Natural killer cell (primary cell): Measurements from ENCODE around the gene SAMD3. TPM values are rescaled to one million over a fixed set of nuclear protein-coding genes. Genes with fewer than 3 reads are reported as not detected.

Source experiments
- ATAC-seq, 3 donors: fragments of 150-1000 bp in 2 of 3; fragments of 200-7000 bp in 1 of 3; cut with Tn5 transposase; 1 replicate in 1 of 3; 2 replicates in 2 of 3; pipeline ENCODE4 v1.10.0; 2021; ENCODE audit warnings: mild to moderate bottlenecking in 2 of 3, moderate library complexity in 2 of 3
- DNase-seq, 2 donors: peaks; one replicate each; pipeline versions ENCODE4 v3.0.0 to v3.0.0-alpha.2; 2013 to 2021; ENCODE audit warnings: mixed read lengths in 1 of 2
- H3K27ac ChIP-seq: one replicate; pipeline ENCODE4 v1.5.1; 2013; ENCODE audit warnings: mild to moderate bottlenecking, low read length
- H3K27me3 ChIP-seq: one replicate; pipeline ENCODE4 v1.6.1; 2013; ENCODE audit warnings: low read length; ENCODE audit not compliant: control insufficient read depth, insufficient read depth
- H3K36me3 ChIP-seq: one replicate; pipeline ENCODE4 v1.6.1; 2013; ENCODE audit warnings: low read length; ENCODE audit not compliant: control insufficient read depth, insufficient read depth
- H3K4me1 ChIP-seq: one replicate; pipeline ENCODE4 v1.6.1; 2013; ENCODE audit warnings: low read length; ENCODE audit not compliant: control insufficient read depth, insufficient read depth
- H3K4me3 ChIP-seq: one replicate; pipeline ENCODE4 v1.5.1; 2013; ENCODE audit warnings: low read length
- H3K9me3 ChIP-seq: one replicate; pipeline ENCODE4 v1.6.1; 2013; ENCODE audit warnings: low read length; ENCODE audit not compliant: control insufficient read depth, insufficient read depth
- H3K27ac Mint-ChIP-seq, 2 donors: one replicate each; pipeline ENCODE4 v1.8.0; 2022; ENCODE audit warnings: mild to moderate bottlenecking in 2 of 2, mixed read lengths in 2 of 2, moderate library complexity in 1 of 2
- H3K27me3 Mint-ChIP-seq, 2 donors: one replicate each; pipeline ENCODE4 v1.8.0; 2022; ENCODE audit warnings: low read depth in 2 of 2, mixed read lengths in 2 of 2
- H3K36me3 Mint-ChIP-seq: one replicate; pipeline ENCODE4 v1.8.0; 2022; ENCODE audit warnings: mixed read lengths
- H3K4me1 Mint-ChIP-seq, 2 donors: one replicate each; pipeline ENCODE4 v1.8.0; 2022; ENCODE audit warnings: mixed read lengths in 2 of 2
- H3K4me3 Mint-ChIP-seq: one replicate; pipeline ENCODE4 v1.8.0; 2022; ENCODE audit warnings: mild to moderate bottlenecking, moderate library complexity, mixed read lengths
- H3K9me3 Mint-ChIP-seq, 2 donors: one replicate each; pipeline ENCODE4 v1.8.0; 2022; ENCODE audit warnings: mixed read lengths in 2 of 2
- CTCF ChIP-seq: fragments of 200-600 bp; IDR thresholded peaks from one replicate; pipeline ENCODE4 v1.8.0; 2022; ENCODE audit warnings: antibody characterized with exemption
- WGBS: methylation state at CpG from one replicate; pipeline ENCODE4 v1.1.7; 2013; ENCODE audit warnings: missing lambda C conversion rate; ENCODE audit not compliant: insufficient coverage; 5-methylcytosine and 5-hydroxymethylcytosine counted together
- intact Hi-C: fragments of 100-400 bp; cut with micrococcal nuclease; formaldehyde crosslinking; loops from one replicate; pipeline ENCODE4 v1.14.2; 2022
- total RNA-seq, 4 donors: library from RNA; stranded (reverse); fragments of 120-200 nt in 1 of 4; gene quantifications; one replicate each; pipeline versions ENCODE4 v1.2.3 to v1.2.4, GENCODE V29; 2013 to 2022

The SAMD3 gene
- total RNA-seq, 3 donors from 2014 or later (not counting 1 experiment from before 2014, with no cell fraction given): 322 to 413 (median 339) TPM

GRCh38 chr6:130158548-130158947 lies 64.2 kb downstream of the SAMD3 start:
- ATAC-seq (no peak), DNase-seq (no peak)
- intact Hi-C loops: no loop called here
- H3K4me1 ChIP-seq: peaks cover 3% of the 10 kb centered on the region
- peaks cover 69% of the 10 kb centered on the region for H3K36me3 ChIP-seq
- peak overlapping the region; percentile 25 for H3K27ac ChIP-seq
- Mint-ChIP-seq H3K4me3 (no peak overlapping the region), H3K36me3 (peaks cover 19% of the 10 kb centered on the region), H3K27me3 (no peaks in the 10 kb centered on the region), H3K9me3 (no peaks in the 10 kb centered on the region), H3K27ac (peak overlapping the region; percentile 76 to 86), H3K4me1 (peaks cover 35 to 37% of the 10 kb centered on the region in 2 donors)
- H3K27me3 ChIP-seq: no peaks in the 10 kb centered on the region
- no peak overlapping the region for H3K4me3 ChIP-seq
- WGBS: 97% methylated on average over 4 of the region's 4 CpGs
- peaks cover 4% of the 10 kb centered on the region for H3K9me3 ChIP-seq
- no peak for TF ChIP-seq CTCF

DNA sequence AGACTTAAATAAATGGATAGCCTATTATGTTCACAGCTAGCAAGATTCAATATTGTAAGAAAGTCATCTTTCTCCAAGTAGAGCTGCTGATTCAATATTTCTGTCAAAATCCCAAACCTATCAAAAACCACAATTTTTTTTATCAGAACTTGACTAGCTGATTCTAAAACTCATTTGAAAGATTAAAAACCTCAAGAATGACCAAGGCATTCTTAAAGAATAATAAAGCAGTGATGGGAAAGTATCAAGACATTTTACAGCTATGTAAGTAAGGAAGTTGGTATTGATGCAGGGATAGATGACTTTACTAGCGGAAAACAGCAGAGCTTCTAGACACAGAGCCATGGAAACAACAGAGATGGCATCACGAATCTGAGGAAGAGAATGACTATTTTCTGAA lies 64.7 kb downstream of the SAMD3 start:
- no peak overlapping the region for H3K4me3 ChIP-seq
- H3K27ac ChIP-seq: no peak overlapping the region
- H3K4me1 ChIP-seq: peaks cover 3% of the 10 kb centered on the region
- H3K9me3 Mint-ChIP-seq: no peaks in the 10 kb centered on the region
- H3K4me1 Mint-ChIP-seq: peaks cover 35 to 37% of the 10 kb centered on the region in 2 donors
- intact Hi-C loops: no loop called here
- no peak for TF ChIP-seq CTCF
- no peak overlapping the region for H3K4me3 Mint-ChIP-seq
- peak overlapping the region; percentile 76 to 86 for H3K27ac Mint-ChIP-seq
- peaks cover 68% of the 10 kb centered on the region for H3K36me3 ChIP-seq
- ATAC-seq (no peak), DNase-seq (no peak)
- H3K36me3 Mint-ChIP-seq: peaks cover 19% of the 10 kb centered on the region
- peaks cover 4% of the 10 kb centered on the region for H3K9me3 ChIP-seq
- WGBS: 67% methylated on average over 2 of the region's 2 CpGs
- H3K27me3 ChIP-seq: no peaks in the 10 kb centered on the region
- H3K27me3 Mint-ChIP-seq: no peaks in the 10 kb centered on the region

GRCh38 chr6:130156908-130157307 lies 65.8 kb downstream of the SAMD3 start:
- Histone ChIP-seq H3K36me3 (peaks cover 66% of the 10 kb centered on the region), H3K9me3 (peaks cover 4% of the 10 kb centered on the region), H3K27ac (no peak overlapping the region), H3K27me3 (no peaks in the 10 kb centered on the region), H3K4me3 (no peak overlapping the region), H3K4me1 (no peaks in the 10 kb centered on the region)
- no peak for ATAC-seq
- Mint-ChIP-seq H3K36me3 (peaks cover 19% of the 10 kb centered on the region), H3K4me3 (no peak overlapping the region), H3K4me1 (peaks cover 32 to 34% of the 10 kb centered on the region in 2 donors), H3K27me3 (no peaks in the 10 kb centered on the region), H3K9me3 (no peaks in the 10 kb centered on the region), H3K27ac (peak overlapping the region; percentile 80 to 86)
- intact Hi-C loops: no loop called here
- no peak for TF ChIP-seq CTCF
- 92% methylated on average over 2 of the region's 5 CpGs for WGBS
- no peak for DNase-seq

GRCh38 chr6:130152908-130153510 lies 69.7 kb downstream of the SAMD3 start:
- intact Hi-C loops: no loop called here
- Histone ChIP-seq H3K27ac (no peak overlapping the region), H3K36me3 (peaks cover 63% of the 10 kb centered on the region), H3K9me3 (no peaks in the 10 kb centered on the region), H3K27me3 (no peaks in the 10 kb centered on the region), H3K4me1 (no peaks in the 10 kb centered on the region), H3K4me3 (no peak overlapping the region)
- 95% methylated on average over 6 of the region's 6 CpGs for WGBS
- no peak for DNase-seq
- no peaks in the 10 kb centered on the region for H3K27me3 Mint-ChIP-seq
- H3K9me3 Mint-ChIP-seq: no peaks in the 10 kb centered on the region
- TF ChIP-seq CTCF: no peak
- H3K4me3 Mint-ChIP-seq: no peak overlapping the region
- peak overlapping the region; percentile 29 to 69 for H3K27ac Mint-ChIP-seq
- no peak for ATAC-seq
- peaks cover 28 to 32% of the 10 kb centered on the region in 2 donors for H3K4me1 Mint-ChIP-seq
- peaks cover 20% of the 10 kb centered on the region for H3K36me3 Mint-ChIP-seq
